Sigmoid colon (tissue), 4 donors: ENCODE results near the gene CA11.

Source experiments
- CTCF ChIP-seq, 4 experiments: fragments of 450-650 bp in 3 of 4; fragments of 200-600 bp in 1 of 4; IDR thresholded peaks; one replicate each; pipeline ENCODE4 v1.5.1; 2016 to 2019; ENCODE audit warnings: antibody characterized with exemption in 4 of 4, mild to moderate bottlenecking in 3 of 4, moderate library complexity in 2 of 4
- EP300 ChIP-seq, 4 donors: sonication (generic); formaldehyde crosslinking; IDR thresholded peaks; one replicate each; pipeline ENCODE4 v1.6.1; 2017; ENCODE audit warnings: antibody characterized with exemption in 4 of 4
- POLR2A ChIP-seq, 2 donors: fragments of 450-650 bp; IDR thresholded peaks; one replicate each; pipeline ENCODE4 v1.6.1; 2016; ENCODE audit warnings: antibody characterized with exemption in 2 of 2, mild to moderate bottlenecking in 2 of 2, moderate library complexity in 2 of 2
- POLR2AphosphoS5 ChIP-seq, 4 donors: sonication (generic); formaldehyde crosslinking; IDR thresholded peaks; one replicate each; pipeline ENCODE4 v1.6.1; 2017; ENCODE audit warnings: antibody characterized with exemption in 4 of 4

- TF ChIP-seq POLR2A (IDR thresholded peaks at IDR 0.05) (no peak), POLR2AphosphoS5 (IDR thresholded peaks at IDR 0.05) (no peak), CTCF (IDR thresholded peaks at IDR 0.05) (no peak), EP300 (IDR thresholded peaks at IDR 0.05) (no peak)
These were observed 1.6 kb downstream of the CA11 start for GRCh38 chr19:48644355-48644754.
